NAMALWA (cell line): ENCODE measurements around the gene CRISP1.
"Not testable (repeated sequence)": the region's sequence is repeated elsewhere in the genome, so short reads cannot be mapped to it uniquely, and the experiment has no call there.

Experiments used
- DNase-seq: peaks from one replicate; pipeline ENCODE4 v3.0.0-alpha.2; 2015; ENCODE audit warnings: low spot score

CRISP1 gene

GRCh38 chr6:49866485-49866943 is at the start of gene CRISP1:
CRISP1 (minus strand) TSS chr6:49866535; CDS start chr6:49857400, 9,135 bp downstream.
- DNase-seq: no peak

GRCh38 chr6:49915035-49915434 is 48.7 kb upstream of the CRISP1 start:
- DNase-seq: no peak

- no peak for DNase-seq
These were observed 47.5 kb upstream of the CRISP1 start for GRCh38 chr6:49913636-49914375.

- no peak for DNase-seq
These were observed 45.9 kb upstream of the CRISP1 start for GRCh38 chr6:49912196-49912595.

GRCh38 chr6:49911252-49911651 is 44.9 kb upstream of the CRISP1 start:
- DNase-seq: no peak

- no peak for DNase-seq
These were observed 43.2 kb upstream of the CRISP1 start for GRCh38 chr6:49909563-49909962.

- no peak for DNase-seq
These were observed 40.2 kb upstream of the CRISP1 start for GRCh38 chr6:49906526-49906925.

- DNase-seq: no peak
These were observed 39.0 kb upstream of the CRISP1 start for GRCh38 chr6:49905296-49905695.

- no peak for DNase-seq
These were observed 36.5 kb upstream of the CRISP1 start for GRCh38 chr6:49902856-49903255.

GRCh38 chr6:49898904-49899566 is 32.7 kb upstream of the CRISP1 start:
- no peak for DNase-seq

- not testable (repeated sequence) for DNase-seq
These were observed 29.2 kb upstream of the CRISP1 start for GRCh38 chr6:49895553-49895952.

- no peak for DNase-seq
These were observed 25.9 kb upstream of the CRISP1 start for GRCh38 chr6:49892280-49892679.

- no peak for DNase-seq
These were observed 24.7 kb upstream of the CRISP1 start for GRCh38 chr6:49890988-49891387.

GRCh38 chr6:49888742-49889431 is 22.6 kb upstream of the CRISP1 start:
- no peak for DNase-seq

GRCh38 chr6:49868951-49869529 is 2.7 kb upstream of the CRISP1 start:
- no peak for DNase-seq

GRCh38 chr6:49856282-49856681 is 10.1 kb downstream of the CRISP1 start:
- DNase-seq: no peak

GRCh38 chr6:49855221-49855620 is 11.1 kb downstream of the CRISP1 start:
- DNase-seq: no peak

GRCh38 chr6:49852975-49853374 is 13.4 kb downstream of the CRISP1 start:
- no peak for DNase-seq

GRCh38 chr6:49849213-49849907 is 17.0 kb downstream of the CRISP1 start:
- peak; percentile 70 for DNase-seq

- no peak for DNase-seq
These were observed 18.7 kb downstream of the CRISP1 start for GRCh38 chr6:49847673-49848072.

GRCh38 chr6:49847014-49847413 is 19.3 kb downstream of the CRISP1 start:
- no peak for DNase-seq

GRCh38 chr6:49841424-49841823 is 24.9 kb downstream of the CRISP1 start:
- no peak for DNase-seq
